GM21619 (cell line): ENCODE results near the gene GPC4.
A peak's percentile ranks its signal among the peaks of the same experiment; 100 is the strongest.
"Not testable (repeated sequence)": the region's sequence is repeated elsewhere in the genome, so short reads cannot be mapped to it uniquely, and the experiment has no call there.

Source experiments
- ATAC-seq: cut with Tn5 transposase; IDR thresholded peaks from one replicate; pipeline ENCODE4 v1.9.1; 2021; ENCODE audit not compliant: unreplicated experiment

GPC4 gene

DNA sequence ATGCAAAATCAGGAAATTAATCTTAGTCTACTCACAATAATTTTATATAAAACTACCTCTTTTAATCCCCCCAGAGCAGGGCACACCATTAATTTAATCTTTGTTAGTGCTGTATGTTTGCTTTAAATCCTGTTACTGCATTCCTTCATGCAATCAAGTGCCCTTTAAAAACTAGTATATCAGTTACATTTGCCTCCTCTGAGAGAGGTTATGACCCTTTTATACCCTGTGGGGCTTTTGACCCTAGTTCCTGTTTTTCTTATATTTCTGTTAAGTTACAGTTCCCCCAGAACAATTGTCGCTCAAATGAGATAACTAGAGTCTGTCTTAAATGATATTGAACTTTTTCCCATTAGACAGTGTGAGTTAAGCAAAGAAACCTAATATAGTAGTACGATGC is 46.2 kb downstream of the GPC4 start:
- ATAC-seq: no peak

DNA sequence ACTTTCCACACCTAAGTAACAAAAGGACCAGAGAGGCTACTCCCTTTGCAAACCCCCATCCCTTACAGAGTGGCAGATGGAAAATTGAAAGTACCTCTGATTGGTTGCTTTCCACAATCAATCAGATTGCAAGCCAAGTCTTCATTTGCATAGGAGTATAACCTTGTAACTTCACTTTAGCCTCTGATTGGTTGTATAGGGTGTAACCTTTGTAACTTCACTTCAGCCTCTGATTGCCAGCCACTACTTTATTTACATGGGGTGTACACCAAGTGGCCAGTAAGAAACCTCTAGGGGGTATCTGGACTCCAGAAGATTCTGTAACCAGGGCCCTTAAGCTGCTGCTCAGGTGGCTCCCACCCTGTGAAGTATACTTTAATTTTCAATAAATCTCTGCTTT is 48.6 kb downstream of the GPC4 start:
- ATAC-seq: no peak

DNA sequence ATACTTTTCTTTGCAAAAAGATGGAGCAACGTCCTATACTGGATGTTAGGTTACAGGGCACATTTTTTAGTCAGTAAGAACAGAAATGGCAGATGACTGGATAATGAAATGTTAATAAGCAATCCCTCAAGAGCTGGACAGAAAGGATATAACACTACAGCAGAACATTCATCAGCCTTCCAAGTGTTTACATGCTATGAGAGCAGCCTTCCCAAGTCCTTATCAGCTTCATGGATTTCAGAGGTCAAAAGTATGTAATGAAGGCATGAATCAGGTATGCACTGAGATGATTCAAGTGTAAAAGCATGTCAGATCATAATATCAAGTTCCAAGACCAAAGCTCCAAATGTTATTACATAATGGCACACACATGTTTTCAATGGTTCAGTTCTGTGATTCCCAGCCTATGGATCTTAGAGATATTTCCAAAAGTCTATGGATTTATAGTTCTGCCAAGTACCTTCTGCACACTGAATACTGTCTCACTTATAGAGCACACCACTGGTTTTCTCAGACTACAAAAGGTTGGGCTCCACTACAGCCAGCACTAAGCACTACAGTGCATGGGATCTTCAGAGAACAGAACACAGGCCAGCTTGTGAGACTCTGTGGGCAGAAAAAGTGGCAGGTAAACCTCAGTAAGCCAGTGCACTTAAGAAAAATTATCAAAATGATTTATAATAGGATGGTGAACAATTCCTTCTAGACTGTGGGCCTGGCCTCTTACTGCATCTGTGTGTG is 49.2 kb downstream of the GPC4 start:
- ATAC-seq: no peak

DNA sequence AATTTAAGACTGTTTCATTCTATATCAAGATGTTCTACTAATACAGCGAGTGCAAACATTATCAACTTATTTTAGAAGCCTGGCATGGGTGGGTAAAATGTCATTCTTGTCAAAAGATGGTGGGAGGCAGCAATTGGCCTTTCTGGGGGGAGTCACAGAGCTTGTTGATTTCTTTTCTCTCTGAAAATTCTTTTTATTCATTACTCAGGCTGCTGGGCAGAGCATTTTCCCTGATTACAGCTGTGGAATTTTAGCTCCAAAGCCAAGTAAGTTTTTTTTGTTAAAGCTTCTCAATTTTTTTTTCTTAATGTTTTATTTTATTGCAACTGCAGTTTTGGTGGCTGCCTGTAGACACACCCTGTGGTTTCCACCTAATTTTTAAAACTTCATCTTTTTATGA is 50.4 kb downstream of the GPC4 start:
- ATAC-seq: no peak

DNA sequence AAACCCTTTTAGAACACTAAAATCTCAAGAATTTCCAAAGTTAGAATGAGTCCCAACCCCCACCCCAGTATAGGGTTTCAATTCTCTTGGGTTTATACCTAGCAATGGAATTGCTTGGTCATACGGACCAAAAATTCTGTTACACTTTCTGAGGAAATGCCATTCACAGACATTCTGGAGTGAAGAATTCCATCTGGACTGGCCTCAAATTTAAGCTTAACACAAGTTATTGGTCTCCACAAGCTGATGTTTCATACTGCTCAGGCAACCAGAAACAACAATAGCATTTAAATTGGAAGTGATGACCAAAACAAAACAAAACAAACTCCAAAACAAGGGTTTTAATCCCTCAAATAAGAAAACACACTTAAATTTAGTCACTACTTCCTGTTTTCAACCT is 51.1 kb downstream of the GPC4 start:
- no peak for ATAC-seq

DNA sequence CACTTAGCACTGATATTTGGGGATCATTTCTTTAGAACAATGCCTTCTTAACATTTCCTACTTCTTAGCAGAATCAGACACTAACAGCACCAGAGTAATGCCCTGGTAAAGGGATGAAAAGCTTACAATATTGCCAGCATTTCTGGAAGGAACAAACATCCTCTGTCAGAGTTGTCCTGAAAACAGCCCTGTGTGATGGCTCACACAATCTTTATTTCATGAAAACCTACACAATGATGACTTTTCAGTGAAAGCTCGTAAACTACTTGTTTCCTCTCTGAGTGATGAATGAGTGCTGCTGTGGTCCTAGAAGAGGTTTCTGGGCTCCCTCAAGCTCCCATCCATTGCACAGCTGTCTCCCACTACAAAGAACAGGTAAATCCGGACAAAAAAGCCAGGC is 52.8 kb downstream of the GPC4 start:
- ATAC-seq: no peak

DNA sequence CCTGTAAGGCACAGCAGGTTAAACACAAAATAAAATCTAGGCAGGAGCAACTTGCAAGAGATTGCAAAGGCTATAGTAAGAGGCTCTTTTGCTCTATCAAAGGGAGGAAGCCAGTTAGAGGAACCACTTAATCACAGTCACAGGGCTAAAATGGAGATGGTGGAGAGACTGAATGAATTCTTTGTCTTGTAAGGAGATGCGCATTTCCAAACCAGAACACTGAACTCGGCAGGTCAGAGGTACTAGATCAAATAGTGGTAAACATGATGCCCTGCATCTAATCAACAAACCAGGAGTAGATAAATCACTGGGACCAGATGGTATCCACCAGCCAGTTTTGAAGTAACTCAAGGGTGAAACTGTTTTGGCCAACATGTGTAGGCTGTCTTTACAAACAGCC is 55.8 kb downstream of the GPC4 start:
- no peak for ATAC-seq

DNA sequence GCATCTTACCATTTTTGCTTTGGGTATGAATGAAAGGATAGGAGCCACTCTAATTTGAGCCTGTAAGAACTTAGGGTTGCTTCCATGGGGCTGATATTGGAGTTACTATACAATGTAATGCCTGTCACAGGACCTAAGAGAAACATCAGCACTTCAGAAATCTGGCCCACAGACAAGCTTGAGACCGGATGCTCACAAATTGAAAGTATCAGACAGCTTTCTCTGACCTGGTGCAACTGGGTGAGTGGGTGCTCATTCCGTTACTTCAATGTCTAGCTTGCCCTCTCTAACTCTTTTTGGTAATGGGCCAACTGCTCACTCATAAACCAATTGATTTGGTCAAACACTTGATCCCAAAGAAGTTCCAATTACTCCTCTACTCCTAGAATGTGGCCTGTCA is 62.1 kb downstream of the GPC4 start:
- no peak for ATAC-seq

DNA sequence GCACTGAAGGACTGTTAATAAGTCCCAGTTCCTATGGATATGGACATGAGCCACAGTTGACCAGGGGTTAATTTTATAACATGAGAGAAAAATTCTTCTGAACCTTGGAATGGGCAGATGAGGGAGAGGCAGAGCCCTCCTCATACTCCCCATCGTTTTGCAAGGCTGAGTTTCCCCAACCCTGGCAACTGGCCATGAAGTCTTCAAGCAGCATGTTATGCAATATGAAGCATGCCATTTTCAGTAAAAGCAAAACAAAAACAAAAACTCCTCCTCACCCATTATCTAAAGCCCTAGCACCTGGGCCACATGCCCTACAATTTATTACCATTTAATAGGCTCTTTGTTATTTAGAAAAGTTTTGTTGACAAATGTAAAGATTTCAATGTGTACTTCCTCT is 64.5 kb downstream of the GPC4 start:
- ATAC-seq: no peak

DNA sequence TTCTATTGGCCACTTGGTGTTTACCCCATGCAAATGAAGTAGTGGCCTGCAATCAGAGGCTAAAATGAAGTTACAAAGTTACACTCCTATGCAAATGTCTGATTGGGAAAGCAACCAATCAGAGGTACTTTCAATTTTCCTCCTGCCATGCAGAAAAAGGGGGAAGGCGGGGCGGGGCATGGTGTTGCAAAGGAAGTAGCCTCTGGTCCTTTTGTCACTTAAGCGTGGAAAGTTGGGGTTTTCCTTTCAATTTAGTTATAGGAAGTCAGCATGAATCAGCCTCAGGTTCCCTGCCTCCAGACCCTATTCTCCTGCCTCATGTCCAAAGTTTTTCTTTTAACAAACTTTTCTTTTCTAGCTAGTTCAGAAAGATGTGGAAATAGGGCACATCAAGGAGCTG is 69.3 kb downstream of the GPC4 start:
- ATAC-seq: no peak

DNA sequence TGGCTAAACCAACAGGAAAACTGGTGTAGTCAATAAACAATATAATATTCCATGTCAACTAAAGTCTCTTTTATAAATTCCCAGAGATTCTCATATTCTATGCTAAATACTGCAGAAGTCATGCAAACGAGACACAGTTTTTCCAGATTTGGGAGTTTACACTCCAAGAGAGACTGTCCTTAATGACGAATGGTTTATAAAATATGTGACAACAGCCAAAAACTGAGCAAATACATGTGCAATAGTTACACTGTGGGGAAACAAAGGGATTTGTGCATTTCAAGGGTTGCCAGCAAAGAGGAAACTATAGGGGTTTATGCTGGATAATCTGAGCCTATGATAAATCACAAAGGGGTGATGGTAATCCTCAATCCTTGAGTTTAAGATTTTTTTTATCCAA is 75.7 kb downstream of the GPC4 start:
- no peak for ATAC-seq

DNA sequence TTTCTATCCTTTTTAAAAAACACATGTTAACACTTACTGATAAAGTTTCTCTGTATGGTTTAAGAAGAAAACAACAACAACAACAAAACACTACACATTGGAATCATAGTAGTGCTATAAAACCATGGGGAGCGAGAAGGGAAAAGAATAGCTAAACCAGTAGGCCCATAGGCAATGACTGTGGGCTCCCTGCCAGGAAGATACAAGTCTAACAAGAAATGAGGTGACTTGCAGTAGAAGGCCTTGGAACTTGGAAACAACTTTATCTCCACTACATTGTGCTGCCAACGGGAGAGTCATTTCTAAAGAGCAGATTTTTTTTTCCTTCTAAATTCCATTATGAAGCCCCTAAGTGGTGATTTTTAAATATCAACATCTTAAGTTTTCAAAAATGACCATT is 78.0 kb downstream of the GPC4 start:
- no peak for ATAC-seq

DNA sequence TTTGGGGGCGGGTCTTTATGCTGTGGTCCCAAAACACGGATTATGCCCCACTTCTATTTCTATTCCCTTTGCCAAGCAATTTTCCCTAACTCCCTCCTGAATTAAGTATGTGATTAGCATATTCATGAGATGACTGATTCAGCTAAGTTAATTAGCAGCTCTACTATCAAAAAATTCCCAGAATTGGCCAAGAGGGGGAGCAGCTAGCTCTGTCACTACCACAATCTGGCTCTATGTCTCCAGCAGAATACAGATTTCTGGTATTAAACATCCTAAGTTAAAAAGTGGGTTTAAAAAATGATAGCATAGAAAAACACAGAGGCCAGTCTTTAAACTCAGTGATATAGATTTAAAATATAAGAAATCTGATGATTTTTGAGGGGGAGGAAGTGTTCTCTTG is 80.3 kb downstream of the GPC4 start:
- ATAC-seq: no peak

DNA sequence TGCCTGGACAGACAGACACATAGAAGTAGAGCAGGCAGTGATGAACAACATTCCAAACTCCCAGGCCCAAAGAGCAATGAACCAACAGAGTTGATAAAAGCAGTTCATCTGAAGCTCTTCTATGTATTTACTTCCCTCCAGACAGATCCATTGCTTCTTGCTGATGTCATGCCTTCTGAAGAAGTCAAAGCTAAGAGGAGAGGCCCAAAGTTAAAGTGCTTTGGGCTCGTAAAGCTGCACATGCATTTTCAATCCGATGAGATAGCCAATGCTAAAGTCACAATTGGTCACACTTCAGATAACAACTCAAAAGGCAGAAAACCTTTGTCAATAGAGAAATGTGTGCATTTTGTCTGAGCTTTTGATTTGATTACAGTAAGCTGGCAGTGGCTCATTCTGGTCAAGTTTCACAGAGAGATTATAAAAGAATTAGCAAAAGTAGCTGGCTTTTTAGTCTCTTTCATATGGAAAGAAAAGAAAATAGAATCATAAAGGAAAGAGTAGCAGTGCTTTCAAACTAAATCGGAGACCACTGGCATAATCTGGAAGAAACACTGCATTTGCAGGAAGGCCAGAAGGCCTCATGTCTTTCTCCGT is 82.0 kb downstream of the GPC4 start:
- no peak for ATAC-seq

DNA sequence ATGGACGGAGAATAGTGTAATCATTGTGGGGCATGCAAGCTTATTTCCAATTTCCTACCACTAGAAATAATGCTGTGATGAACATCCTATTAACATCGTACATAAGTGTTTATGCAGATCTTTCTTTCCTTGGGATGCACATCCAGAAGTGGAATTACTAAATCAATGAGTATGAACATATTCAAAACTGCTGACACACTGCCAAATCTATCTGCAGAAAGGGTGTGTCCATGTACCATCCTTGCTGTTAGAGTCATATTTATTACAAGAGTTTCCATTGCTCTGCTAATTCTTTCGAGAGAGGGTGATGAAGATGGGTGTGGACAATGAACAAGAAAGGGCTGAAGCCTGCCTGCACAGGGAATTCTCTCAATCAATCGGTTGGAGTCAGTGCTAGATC is 82.6 kb downstream of the GPC4 start:
- no peak for ATAC-seq

DNA sequence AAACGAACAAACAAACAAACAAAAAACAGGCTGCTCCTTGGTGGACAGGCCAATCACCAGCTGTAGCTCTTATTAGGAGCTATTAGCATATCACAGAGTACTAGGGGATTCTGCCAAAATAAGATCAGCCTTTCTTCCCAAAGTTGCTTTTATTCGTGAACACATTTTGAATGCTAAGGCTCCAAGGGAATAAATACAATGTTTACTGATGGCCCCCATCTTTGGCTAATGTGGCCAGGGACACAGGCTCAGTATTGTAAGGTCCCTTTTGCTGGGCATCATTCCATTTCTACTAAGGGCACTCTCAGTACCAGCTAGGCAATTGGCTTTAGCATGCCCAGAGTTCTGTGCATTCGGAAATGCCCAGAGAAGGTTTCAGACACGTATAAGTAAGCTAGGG is 84.3 kb downstream of the GPC4 start:
- ATAC-seq: no peak

DNA sequence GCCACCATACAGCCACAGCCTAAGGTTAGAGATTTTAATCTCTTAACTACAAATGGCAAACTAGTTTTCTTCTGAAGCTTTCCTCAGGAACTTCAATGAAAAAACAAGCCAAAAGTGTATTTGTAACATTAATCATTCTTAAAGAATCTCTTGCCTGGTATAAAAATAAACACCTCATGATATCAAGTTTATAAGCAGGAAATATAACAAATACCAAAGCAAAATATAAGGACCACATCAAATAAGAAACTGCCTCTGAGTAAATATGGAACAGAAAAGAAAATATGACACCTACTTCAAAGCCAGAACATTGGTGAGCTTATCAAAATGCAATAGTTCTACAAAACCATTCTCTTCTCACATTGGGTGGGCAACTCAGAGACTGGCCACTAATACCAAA is 89.9 kb downstream of the GPC4 start:
- no peak for ATAC-seq

DNA sequence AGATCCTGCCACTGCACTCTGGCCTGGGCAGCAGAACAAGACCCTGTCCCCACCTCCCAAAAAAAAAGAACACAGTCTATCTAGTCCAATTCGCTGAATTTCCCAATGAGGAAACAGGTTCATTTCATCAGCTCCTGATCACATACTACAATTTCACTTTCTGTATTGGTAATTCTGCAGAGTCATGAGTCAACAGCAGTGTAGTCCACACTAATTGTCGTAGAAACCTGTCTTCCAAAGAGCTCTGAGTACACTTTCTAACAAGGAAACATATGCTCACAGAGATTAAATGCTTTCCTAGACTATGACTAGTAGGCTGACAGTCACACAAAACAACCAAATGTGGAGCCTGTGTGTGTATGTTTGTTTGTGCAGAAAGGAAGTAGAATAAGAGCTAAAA is 91.9 kb downstream of the GPC4 start:
- ATAC-seq: peak; percentile 54

DNA sequence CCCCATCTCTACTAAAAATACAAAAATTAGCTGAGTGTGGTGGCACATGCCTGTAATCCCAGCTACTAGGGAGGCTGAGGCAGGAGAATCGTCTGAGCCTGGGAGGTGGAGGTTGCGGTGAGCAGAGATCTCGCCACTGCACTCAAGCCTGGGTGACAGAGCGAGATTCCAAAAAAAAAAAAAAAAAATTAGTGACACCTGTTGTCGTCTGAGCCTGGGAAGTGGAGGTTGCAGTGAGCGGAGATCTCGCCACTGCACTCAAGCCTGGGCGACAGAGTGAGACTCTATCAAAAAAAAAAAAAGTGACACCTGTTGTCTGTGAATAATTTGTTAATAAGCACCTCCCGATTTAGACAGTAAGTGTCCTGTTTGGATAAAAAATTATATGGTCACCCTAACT is 93.0 kb downstream of the GPC4 start:
- ATAC-seq: not testable (repeated sequence)

DNA sequence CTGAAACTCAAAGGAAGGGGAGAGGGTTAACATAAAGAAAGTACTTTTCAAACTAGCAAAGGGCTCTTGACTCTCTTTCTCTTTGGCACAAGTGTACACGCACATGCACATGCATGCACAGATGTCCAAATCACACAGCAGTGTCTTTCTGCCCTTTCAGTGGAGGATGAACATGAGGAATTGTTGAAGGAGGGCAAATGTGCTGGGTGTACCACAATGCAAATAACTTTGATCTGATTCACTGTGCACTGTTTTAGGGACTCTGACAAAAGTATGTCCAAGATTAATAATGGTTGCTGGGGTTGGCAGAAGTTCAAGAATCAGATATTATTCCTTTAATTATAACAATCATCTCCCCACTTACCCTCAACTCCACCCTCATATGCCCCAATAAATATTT is 93.8 kb downstream of the GPC4 start:
- ATAC-seq: no peak

DNA sequence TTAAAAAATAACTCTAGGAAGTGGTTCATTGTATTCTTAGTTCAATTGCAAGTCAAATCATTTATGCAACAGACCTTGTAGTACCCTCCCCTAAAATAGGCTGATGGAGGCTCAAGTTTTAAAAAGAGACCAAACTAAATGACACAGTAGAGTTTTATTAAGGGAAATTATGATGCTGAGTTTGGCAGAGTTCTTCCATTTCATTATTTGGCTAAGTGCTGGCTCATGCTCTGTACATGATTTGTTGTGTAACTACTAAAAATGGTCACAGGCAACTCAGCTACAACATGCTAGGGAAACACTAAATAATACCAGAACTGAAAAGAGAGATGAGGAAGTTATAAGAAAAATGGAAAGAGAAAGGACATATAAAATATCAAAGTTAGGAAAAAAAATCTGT is 101.0 kb downstream of the GPC4 start:
- ATAC-seq: no peak

DNA sequence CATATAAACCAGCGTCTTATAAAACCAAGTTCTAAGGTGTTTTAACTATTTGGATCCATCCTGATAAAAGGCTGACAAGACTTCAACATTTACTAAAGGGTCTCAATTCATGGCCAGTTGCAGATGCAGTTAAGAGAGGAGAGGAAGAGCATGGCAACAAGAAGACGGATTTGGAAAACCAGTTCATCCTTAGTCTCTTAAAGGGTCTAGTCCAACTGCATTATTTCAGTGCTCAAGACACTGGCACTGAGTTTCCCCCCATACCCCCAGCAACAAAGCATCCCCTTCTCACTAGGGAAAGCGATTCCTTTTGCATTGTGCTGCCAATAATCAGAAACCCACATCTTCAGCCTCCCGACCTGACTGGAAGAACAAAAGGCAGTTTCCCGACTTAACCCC is 106.8 kb downstream of the GPC4 start:
- ATAC-seq: no peak
